Liver (tissue), 9 donors: ENCODE data around the gene RMRP. TPM values are rescaled to one million over a fixed set of nuclear protein-coding genes. Genes with fewer than 3 reads are reported as not detected.

Source experiments
- DNase-seq: peaks from one replicate; pipeline ENCODE4 v3.0.0-alpha.2; 2017; ENCODE audit warnings: low spot score
- H3K27ac ChIP-seq, 2 donors: one replicate each; pipeline ENCODE4 v1.7.0; 2013; ENCODE audit warnings: inconsistent platforms in 2 of 2, low read length in 2 of 2, control low read depth in 1 of 2, low read depth in 1 of 2, mild to moderate bottlenecking in 1 of 2
- H3K27me3 ChIP-seq, 4 donors: one replicate each; pipeline versions ENCODE4 v1.6.1 to v1.7.0; 2013; ENCODE audit warnings: low read length in 3 of 4, inconsistent platforms in 1 of 4, mild to moderate bottlenecking in 1 of 4, moderate library complexity in 1 of 4; ENCODE audit not compliant: control insufficient read depth in 4 of 4, insufficient read depth in 4 of 4
- H3K36me3 ChIP-seq, 4 donors: one replicate each; pipeline versions ENCODE4 v1.6.1 to v1.7.0; 2013; ENCODE audit warnings: low read length in 3 of 4, mild to moderate bottlenecking in 3 of 4, low read depth in 1 of 4, moderate library complexity in 1 of 4; ENCODE audit not compliant: control insufficient read depth in 4 of 4, insufficient read depth in 3 of 4
- H3K4me1 ChIP-seq, 4 donors: one replicate each; pipeline versions ENCODE4 v1.6.1 to v1.7.0; 2013; ENCODE audit warnings: low read length in 3 of 4, mild to moderate bottlenecking in 3 of 4, moderate library complexity in 1 of 4; ENCODE audit not compliant: control insufficient read depth in 4 of 4, insufficient read depth in 4 of 4
- H3K4me3 ChIP-seq, 3 donors: one replicate each; pipeline versions ENCODE4 v1.6.1 to v1.7.0; 2013; ENCODE audit warnings: low read length in 3 of 3, control low read depth in 1 of 3, low read depth in 1 of 3, mild to moderate bottlenecking in 1 of 3
- H3K9ac ChIP-seq, 2 donors: one replicate each; pipeline ENCODE4 v1.7.0; 2013; ENCODE audit warnings: low read length in 2 of 2, mild to moderate bottlenecking in 2 of 2, moderate library complexity in 2 of 2, control low read depth in 1 of 2, low read depth in 1 of 2
- H3K9me3 ChIP-seq, 4 donors: one replicate each; pipeline versions ENCODE4 v1.6.1 to v1.7.0; 2013; ENCODE audit warnings: low read length in 3 of 4; ENCODE audit not compliant: control insufficient read depth in 4 of 4
- ATF3 ChIP-seq: IDR thresholded peaks from 2 replicates; pipeline ENCODE4 v1.6.1; 2016; ENCODE audit warnings: antibody characterized with exemption
- CTCF ChIP-seq: fragments of 150-350 bp; IDR thresholded peaks from 2 replicates; pipeline ENCODE4 v1.5.1; 2017; ENCODE audit warnings: improper control_type of control experiment, low read depth, low read length; ENCODE audit not compliant: missing input control
- EGR1 ChIP-seq, 2 donors: IDR thresholded peaks; 2 replicates each; pipeline ENCODE4 v1.6.1; 2016 to 2018; ENCODE audit warnings: antibody characterized with exemption in 2 of 2, low read depth in 2 of 2
- FOXA1 ChIP-seq: IDR thresholded peaks from 2 replicates; pipeline ENCODE4 v1.6.1; 2016; ENCODE audit warnings: antibody characterized with exemption
- FOXA2 ChIP-seq: IDR thresholded peaks from 2 replicates; pipeline ENCODE4 v1.6.1; 2016; ENCODE audit warnings: antibody characterized with exemption
- GABPA ChIP-seq, 2 donors: IDR thresholded peaks in 1 of 2; conservative IDR thresholded peaks in 1 of 2; 2 replicates each; pipeline ENCODE4 v1.6.1; 2016; ENCODE audit warnings: antibody characterized with exemption in 2 of 2, mild to moderate bottlenecking in 1 of 2, moderate library complexity in 1 of 2
- HNF4A ChIP-seq, 2 donors: conservative IDR thresholded peaks; 2 replicates each; pipeline ENCODE4 v1.6.1; 2016; ENCODE audit warnings: antibody characterized with exemption in 2 of 2, mild to moderate bottlenecking in 2 of 2
- HNF4G ChIP-seq: IDR thresholded peaks from 2 replicates; pipeline ENCODE4 v1.6.1; 2016; ENCODE audit warnings: antibody characterized with exemption
- JUND ChIP-seq, 2 donors: IDR thresholded peaks; 2 replicates each; pipeline ENCODE4 v1.6.1; 2016; ENCODE audit warnings: antibody characterized with exemption in 2 of 2
- MAX ChIP-seq: IDR thresholded peaks from 2 replicates; pipeline ENCODE4 v1.6.1; 2016; ENCODE audit warnings: antibody characterized with exemption
- NR2F2 ChIP-seq: IDR thresholded peaks from 2 replicates; pipeline ENCODE4 v1.6.1; 2016; ENCODE audit warnings: antibody characterized with exemption
- RAD21 ChIP-seq, 2 donors: IDR thresholded peaks; 2 replicates each; pipeline ENCODE4 v1.6.1; 2016; ENCODE audit warnings: antibody characterized with exemption in 2 of 2, mild to moderate bottlenecking in 2 of 2
- REST ChIP-seq: IDR thresholded peaks from 2 replicates; pipeline ENCODE4 v1.6.1; 2016; ENCODE audit warnings: antibody characterized with exemption, mild to moderate bottlenecking
- RXRA ChIP-seq, 2 donors: IDR thresholded peaks; 2 replicates each; pipeline ENCODE4 v1.6.1; 2017 to 2018; ENCODE audit warnings: antibody characterized with exemption in 2 of 2, mild to moderate bottlenecking in 1 of 2
- SP1 ChIP-seq: IDR thresholded peaks from 2 replicates; pipeline ENCODE4 v1.6.1; 2018; ENCODE audit warnings: antibody characterized with exemption, mild to moderate bottlenecking
- TAF1 ChIP-seq: conservative IDR thresholded peaks from 2 replicates; pipeline ENCODE4 v1.6.1; 2016; ENCODE audit warnings: antibody characterized with exemption, mild to moderate bottlenecking
- YY1 ChIP-seq: IDR thresholded peaks from 2 replicates; pipeline ENCODE4 v1.6.1; 2016; ENCODE audit warnings: antibody characterized with exemption, mild to moderate bottlenecking
- ZBTB33 ChIP-seq: IDR thresholded peaks from 2 replicates; pipeline ENCODE4 v1.6.1; 2016; ENCODE audit warnings: antibody characterized with exemption
- WGBS: extraction: QIAGEN DNeasy Blood & Tissue Kit; methylation state at CpG from one replicate; pipeline ENCODE4 v1.1.7; 2013; 5-methylcytosine and 5-hydroxymethylcytosine counted together
- polyA plus RNA-seq, 2 donors: library from polyadenylated mRNA; stranded (reverse) in 1 of 2; unstranded in 1 of 2; fragments of 200-250 nt in 1 of 2; fragments of >200 nt in 1 of 2; fragmentation: Nextera tagmentation in 1 of 2; extraction: Ambion mirVana in 1 of 2; gene quantifications; one replicate each; pipeline versions ENCODE4 v1.2.1 to v1.2.3, GENCODE V29; 2013 to 2015
- total RNA-seq, 2 donors: library from RNA; depleted of rRNA; stranded (reverse); fragments of >200 nt; gene quantifications; one replicate each; pipeline ENCODE4 v1.2.3, GENCODE V29; 2014
- donor health status: healthy.
- donor health status: healthy.
- donor health status: healthy.
- donor health status: healthy.
- donor health status: healthy.

The RMRP gene
- total and polyA plus RNA-seq, 4 donors, result 5.3 to 67,037 (median 2,677) TPM

- H3K4me3 ChIP-seq, result no peak overlapping the region
- TF ChIP-seq HNF4A (conservative IDR thresholded peaks at IDR 0.05) (no peak), FOXA1 (no peak), JUND (IDR thresholded peaks at IDR 0.05) (no peak)
- no peaks in the 10 kb centered on the region for H3K4me1 ChIP-seq
- no peaks in the 10 kb centered on the region for H3K27me3 ChIP-seq
- no peak for DNase-seq
- no peak overlapping the region for H3K27ac ChIP-seq
- 95% methylated on average over 26 of the region's 26 CpGs for WGBS
- H3K9me3 ChIP-seq, result no peaks in the 10 kb centered on the region
- no peak overlapping the region for H3K9ac ChIP-seq
- peaks cover 51 to 97% (median 95%) of the 10 kb centered on the region in 4 donors for H3K36me3 ChIP-seq
Observed at GRCh38 chr9:35703906-35704672, 46.3 kb upstream of the RMRP start.

GRCh38 chr9:35702696-35703095, 44.9 kb upstream of the RMRP start:
- Histone ChIP-seq H3K27me3 (no peaks in the 10 kb centered on the region), H3K27ac (no peak overlapping the region), H3K9me3 (no peaks in the 10 kb centered on the region), H3K4me1 (no peaks in the 10 kb centered on the region), H3K9ac (no peak overlapping the region), H3K36me3 (peaks cover 50 to 98% (median 96%) of the 10 kb centered on the region in 4 donors), H3K4me3 (no peak overlapping the region)
- WGBS, result 96% methylated on average over 7 of the region's 7 CpGs
- no peak for DNase-seq
- TF ChIP-seq ZBTB33 (no peak), RAD21 (IDR thresholded peaks at IDR 0.05) (no peak), EGR1 (IDR thresholded peaks at IDR 0.05; ENCODE audit: low read depth in 2 of 2) (no peak), REST (no peak), SP1 (no peak), FOXA2 (no peak), HNF4G (no peak), FOXA1 (no peak), MAX (no peak), GABPA (IDR thresholded peaks at IDR 0.05 in 1 of 2, conservative IDR thresholded peaks at IDR 0.05 in 1 of 2) (no peak), JUND (IDR thresholded peaks at IDR 0.05) (no peak), TAF1 (no peak), NR2F2 (no peak), ATF3 (no peak), RXRA (IDR thresholded peaks at IDR 0.05) (no peak), HNF4A (conservative IDR thresholded peaks at IDR 0.05) (no peak), CTCF (no peak), YY1 (no peak)
